Fibroblast of gingiva (primary cell): ENCODE measurements around the gene NXT1.
"Not testable (repeated sequence)": the region's sequence is repeated elsewhere in the genome, so short reads cannot be mapped to it uniquely, and the experiment has no call there.

Source experiments
- DNase-seq: peaks from one replicate; pipeline ENCODE4 v3.0.0-alpha.2; 2011; ENCODE audit warnings: low read depth

The NXT1 gene

DNA sequence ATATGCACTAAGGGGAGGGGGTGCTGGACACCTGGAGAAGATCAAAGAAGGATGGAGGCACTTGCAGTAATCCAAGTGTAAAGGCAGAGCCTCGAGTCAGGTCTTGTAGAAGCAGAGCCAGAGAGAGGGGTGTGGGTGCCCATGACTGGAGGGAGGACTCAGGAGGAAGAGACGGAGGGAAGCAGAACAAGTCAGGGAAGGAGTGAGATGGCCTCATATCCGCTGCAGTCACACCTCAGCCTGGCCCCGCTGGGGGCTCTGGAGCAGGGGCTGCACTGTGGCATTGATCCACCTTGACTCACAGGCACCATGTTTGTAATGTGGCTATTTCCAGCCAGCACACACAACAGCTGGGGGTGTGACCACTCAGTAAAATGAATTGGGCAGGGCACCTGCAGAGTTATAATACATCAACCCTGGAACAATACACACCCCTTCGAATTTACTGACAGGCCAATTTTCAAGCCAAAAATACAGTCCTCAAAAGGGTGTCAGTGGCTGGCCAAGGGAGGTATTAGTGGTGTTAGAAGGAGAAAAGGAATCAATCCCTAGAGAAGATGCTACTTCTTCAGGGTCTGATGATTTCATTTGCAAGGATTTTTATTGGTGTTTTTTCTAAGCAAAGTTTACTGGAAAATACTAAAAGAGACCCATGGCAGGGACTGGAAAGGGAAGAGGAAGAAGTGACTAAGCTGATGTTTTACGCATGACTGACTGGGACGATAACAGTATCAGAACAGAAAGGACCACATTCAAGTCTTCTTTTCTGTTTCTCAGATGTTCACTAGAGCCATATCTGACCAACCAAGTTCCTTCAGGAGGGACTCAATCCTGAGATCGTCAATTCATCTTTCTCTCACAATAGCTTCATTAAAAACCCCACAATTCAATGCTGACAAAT lies 18.9 kb upstream of the NXT1 start:
- no peak for DNase-seq

DNA sequence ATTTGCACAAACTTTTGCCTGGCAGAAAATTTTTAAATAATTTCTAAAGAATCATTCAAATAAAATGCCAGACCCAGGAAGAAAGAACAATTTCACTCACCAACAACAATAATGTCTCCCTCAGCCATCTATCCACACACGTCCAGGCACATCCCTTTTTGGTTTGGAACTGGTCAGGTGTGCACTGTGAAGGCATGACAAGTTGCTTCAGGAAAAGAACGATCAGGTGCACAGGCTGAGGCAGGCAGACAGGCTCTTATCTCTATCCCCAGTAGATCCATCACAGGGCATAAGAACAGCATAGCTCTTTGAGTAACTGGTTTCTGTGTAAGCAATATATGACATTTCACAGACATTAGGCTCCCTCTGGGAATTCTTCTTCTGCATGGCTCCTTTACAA lies 18.1 kb upstream of the NXT1 start:
- DNase-seq = no peak

DNA sequence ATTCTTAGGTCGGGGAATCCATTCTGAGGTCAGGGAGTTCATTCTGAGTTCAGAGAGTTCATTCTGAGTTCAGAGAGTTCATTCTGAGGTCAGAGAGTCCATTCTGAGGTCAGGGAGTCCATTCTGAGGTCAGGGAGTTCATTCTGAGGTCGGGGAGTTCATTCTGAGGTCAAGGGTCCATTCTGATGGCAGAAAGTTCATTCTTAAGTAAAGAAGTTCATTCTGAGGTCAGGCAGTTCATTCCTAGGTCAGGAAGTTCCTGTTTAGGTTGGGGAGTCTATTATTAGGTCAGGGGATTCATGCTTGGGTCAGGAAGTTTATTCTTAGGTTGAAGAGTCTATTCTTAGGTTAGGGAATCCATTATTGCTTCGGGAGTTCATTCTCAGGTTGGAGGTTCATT lies 16.5 kb upstream of the NXT1 start:
- DNase-seq = no peak

DNA sequence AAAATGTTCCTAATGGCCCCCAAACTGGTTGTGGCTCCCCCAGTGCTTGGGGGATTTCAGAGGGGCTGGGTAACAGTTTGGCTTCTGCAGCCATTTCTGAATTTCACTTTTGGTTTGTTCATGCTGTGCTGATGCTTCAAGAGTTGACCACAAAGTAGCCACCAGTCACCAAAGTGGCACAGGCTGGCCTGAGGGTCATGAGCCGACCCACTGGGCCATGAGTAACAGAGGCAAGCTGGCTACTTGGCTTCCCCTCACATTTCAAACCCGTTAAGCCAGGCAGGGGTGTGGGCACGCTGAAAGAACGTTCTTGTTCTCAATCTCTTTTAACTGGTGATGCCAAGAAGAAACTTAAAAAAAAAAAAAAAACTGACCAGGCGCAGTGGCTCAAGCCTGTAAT lies 15.1 kb upstream of the NXT1 start:
- no peak for DNase-seq

DNA sequence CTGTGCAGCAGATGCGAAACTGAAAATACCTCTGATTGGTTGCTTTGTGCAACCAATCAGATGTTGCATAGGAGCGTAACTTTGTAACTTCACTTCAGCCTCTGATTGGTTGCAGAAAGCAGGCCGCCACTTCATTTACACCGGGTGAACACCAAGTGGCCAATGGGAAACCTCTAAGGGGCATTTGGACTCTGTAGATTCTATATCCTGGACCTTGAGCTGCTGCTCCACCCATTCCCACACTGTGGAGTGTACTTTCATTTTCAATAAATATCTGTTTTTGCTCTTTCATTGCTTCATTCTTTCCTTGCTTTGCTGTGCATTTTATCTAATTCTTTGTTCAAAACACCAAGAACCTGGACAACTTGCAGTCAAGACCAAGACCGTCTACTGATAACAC lies 14.1 kb upstream of the NXT1 start:
- no peak for DNase-seq

DNA sequence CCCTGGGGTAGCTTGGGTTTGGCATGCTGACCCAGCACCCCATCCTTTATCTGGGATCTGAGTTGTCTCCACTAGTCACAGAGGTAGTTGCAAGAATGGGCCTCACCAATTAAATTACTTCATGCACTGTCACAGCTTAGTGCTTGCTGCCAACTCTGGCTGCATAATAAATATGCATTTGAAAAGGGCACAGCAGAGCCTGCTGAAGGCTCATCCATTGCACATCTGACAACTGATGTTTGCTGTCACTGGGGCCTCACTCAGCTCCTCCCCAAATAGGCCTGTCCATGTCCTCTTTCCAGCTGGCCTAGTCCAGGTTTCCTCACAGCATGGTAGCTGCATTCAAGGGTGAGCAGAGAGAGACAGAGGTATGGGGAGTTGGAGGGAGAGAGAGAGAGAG lies 13.3 kb upstream of the NXT1 start:
- no peak for DNase-seq

DNA sequence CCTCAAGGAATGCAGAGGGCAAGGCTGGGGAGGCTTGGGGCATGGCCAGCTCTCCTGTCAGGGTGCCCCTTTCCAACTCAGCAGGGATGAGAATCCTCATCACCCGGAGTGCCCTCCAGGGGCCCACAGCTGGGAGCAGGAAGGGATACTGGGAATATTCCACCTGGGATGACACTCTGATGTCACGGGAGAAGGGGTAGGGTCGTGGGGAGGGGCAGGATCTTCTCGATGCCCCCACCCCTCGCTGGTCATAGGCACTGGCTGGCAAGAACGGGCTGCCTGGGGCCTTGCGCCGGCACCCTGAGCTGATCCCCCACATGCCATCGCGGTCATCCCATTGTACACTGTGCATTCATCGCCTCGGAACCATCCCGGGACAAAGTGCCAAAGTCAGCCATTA lies 10.6 kb upstream of the NXT1 start:
- no peak for DNase-seq

DNA sequence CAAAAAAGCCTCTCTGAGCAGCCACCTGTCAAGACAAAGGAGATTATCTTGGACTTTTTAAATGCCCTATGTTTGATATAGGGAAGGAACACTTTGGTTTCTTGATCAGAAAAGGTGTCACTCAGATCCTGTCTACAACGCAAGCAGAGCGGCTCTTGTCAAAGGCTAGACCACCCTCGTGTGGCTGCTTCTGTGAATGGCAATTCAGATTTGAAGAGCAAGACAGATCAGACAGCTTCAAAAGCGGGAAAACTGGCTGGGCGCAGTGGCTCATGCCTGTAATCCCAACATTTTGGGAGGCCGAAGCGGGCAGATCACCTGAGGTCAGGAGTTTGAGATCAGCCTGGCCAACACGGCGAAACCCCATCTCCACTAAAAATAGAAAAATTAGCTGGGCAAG lies 10.1 kb upstream of the NXT1 start:
- DNase-seq = peak; percentile 67

DNA sequence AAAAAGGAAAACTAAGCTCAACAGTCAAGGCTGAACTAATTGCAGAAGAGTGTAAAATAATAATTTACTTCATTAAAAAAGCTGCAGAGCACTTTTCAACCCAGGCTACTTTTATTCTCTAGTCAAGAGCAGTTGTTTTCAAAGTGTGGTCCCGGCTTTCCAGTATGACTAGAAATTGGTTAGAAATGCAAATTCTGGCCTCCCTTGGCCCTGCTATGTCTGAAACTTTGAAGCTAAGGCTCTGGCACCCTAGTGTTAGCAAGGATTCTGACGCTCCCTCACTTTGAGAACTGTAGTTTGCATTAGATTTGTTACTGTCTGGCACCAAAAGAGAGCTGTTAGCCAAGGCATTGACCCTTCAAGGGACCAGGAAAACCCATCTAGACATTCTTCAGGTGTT lies 9.5 kb upstream of the NXT1 start:
- DNase-seq = no peak

DNA sequence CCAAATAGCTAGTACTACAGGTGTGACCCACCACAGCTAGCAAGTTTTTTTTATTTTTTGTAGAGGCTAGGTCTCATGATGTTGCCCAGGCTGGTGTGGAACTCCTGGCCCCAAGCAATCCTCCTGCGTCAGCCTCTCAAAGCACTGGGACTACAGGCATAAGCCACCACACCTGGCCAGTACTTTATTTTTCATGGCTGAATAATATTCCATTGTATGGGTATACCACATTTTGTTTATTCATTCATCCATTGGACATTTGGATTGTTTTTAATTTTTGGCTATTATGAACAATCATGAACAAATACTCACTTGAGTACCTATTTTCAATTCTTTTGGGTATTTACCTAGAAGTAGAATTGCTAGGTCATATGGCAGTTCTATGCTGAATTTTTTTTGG lies 7.0 kb upstream of the NXT1 start:
- no peak for DNase-seq

DNA sequence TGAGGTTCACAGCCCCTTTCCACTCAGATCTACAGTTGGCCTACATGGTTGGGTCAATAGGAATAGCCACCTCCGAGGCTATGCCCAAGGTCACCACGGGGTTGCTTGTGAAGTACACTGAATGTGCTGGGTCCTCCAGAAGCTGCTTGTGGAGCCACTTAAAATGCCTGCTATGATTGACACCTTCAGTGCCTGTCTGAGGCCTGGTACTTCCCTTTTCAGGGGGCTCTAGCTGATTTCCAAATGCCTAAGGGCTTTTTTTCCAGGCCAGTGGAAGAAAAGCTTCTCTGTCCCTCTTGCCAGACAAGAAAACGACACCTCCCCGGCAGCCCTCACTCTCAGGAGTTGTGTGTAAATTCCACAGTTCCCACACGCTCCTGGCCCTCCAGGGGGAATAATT lies 6.3 kb upstream of the NXT1 start:
- no peak for DNase-seq

DNA sequence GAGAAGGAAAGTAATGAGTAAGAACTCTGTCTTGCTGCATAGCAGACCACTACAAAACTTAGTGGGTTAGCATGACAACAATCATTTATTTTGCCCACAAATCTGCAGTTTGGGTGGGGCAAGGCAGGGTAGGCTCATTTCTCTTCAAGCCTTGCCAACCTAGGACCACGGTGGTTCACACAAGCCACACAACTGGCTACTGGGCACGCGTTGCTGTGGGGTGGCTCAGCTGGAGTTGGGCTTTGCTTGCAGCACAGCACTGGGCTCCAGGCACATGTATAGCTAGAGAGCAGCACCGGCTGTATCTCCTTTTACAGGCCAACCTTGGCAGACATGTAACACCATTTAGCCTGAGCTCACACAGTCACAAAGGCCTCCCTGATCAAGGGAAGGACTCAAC lies 4.6 kb upstream of the NXT1 start:
- DNase-seq = no peak

DNA sequence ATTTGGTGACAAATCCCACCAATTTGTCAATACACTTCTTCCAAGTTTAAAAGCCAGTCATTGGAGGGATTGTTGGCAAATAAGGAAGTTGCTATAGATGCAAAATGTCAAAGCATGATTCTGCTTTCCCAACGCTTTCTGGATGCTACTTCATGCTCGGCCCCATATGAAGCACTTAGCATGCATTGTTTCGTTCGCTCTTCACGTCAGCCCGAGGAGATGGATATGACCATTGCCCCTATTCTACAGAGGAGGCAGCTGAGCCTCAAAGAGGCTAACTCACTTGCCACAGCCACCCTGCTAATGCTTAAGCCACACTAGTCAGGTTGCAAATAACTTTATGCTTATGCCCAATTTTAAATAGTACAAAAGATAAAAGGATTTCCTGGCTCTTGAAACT lies 2.8 kb upstream of the NXT1 start:
- no peak for DNase-seq

DNA sequence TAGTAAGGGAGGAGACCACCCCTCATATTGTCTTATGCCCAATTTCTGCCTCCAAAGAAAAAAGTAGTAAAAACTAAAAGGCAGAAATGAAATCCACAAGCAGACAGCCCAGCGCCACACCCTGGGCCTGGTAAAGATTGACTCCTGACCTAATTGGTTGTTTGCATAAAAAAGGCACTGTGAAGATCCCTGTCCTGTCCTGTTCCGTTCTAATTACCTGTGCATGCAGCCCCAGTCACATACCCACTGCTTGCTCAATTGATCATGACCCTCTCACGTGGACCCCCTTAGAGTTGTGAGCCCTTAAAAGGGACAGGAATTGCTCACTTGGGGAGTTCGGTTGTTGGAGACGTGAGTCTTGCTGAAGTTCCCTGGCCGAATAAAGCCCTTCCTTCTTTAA lies 2.1 kb upstream of the NXT1 start:
- DNase-seq = not testable (repeated sequence)

DNA sequence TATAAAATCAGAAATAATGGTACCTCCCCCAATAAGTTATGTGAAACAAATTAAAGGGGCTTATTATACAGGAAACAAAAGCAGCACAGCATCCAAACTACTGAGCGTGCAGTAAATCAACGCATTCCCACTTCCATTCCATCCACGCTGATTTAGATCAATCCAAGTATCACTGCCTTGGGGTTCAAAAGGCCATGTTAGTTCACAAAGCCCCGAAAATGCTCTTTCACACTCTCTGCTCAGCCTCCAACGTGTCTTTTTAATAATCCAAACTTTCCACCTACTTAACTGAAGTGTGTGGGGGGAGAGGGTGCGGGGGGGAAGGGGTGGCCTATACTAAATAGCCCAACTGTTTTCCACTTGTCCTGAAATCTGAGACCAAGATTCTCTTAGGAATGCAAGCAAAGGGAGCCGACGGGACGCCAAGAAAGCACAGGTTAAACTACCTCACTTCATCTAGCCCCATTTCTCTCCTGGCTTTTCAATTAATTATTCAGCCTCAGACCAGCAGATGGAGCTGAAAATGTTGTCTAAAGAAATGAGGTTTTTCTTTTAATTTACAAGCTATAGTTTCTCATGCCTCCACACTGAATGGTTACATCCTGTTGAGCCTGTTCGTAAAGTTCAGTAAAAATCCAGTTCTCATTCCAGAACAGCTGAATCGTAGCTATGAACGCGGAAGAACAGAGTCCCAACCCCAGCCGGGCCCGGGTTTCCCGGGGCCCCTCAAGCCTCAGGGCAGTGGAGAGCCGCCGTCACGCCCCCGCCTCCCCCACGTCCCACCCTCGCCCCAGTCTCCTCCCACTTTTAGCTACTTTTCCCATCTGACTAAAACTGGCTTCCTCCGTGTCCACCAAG lies 1.0 kb upstream of the NXT1 start:
- no peak for DNase-seq

DNA sequence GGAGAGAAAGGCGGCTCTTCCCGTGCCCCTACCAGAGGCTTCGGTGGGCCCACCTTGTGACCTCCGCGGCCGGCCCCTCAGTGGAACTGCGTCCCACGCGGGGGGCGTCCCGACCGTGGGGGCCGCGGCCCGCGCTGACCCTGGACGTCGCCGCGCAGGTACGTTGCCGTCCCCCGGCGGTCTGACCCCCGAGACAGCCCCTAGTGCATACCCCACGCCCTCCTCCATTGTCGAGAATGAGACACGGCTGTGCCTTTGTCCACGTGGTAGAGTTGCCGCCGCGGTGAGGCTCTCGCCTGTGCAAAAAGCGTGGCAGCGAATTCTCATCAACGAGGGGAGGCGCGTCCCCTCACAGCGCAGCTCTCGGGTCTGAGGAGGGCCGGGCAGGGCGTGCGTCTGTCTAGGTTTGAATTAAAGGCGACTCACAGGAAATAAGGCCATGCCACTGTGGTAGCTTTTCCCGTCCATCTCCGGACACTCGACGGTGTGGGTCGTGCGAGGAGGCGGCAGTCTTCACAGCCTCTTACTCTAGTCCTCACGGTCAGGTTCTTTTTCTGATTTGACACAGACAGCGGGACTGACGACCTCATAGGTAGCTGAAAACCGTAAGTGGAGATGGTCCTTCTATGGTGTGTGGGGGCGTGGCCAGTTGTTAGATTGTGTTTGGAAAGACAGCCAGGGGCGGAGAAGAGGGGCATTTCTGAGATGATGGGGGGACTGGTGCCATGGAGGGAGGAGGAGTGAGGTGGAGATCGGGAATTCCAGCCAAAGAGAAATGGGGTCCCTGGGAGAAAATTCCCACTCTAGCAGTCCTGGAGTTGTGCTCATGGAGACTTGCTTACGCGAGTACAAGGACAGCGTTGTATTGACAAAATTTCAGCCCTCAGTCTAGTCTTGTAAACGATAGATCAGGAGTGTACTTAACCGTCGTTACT lies 580 bp downstream of the NXT1 start:
- no peak for DNase-seq

DNA sequence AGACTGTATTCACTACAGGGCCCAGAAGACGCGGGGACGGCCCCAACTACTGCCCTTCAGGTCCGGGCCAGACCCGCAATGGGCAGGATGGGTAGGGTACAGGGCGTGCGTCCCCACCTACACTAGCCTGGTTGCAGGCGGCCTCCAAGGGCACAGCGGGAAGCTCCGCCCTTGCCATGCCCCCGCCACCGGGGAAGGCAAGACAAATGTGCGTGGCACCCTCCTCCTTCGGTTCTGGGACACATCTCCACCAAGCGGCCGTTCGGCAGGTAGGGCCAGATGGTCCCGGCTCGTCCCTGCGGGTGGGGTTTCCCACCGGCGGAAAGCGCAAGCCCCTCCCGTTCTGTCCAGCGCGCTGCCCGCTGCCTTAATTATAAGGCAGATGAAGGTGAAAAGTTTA lies 5.6 kb downstream of the NXT1 start:
- no peak for DNase-seq

DNA sequence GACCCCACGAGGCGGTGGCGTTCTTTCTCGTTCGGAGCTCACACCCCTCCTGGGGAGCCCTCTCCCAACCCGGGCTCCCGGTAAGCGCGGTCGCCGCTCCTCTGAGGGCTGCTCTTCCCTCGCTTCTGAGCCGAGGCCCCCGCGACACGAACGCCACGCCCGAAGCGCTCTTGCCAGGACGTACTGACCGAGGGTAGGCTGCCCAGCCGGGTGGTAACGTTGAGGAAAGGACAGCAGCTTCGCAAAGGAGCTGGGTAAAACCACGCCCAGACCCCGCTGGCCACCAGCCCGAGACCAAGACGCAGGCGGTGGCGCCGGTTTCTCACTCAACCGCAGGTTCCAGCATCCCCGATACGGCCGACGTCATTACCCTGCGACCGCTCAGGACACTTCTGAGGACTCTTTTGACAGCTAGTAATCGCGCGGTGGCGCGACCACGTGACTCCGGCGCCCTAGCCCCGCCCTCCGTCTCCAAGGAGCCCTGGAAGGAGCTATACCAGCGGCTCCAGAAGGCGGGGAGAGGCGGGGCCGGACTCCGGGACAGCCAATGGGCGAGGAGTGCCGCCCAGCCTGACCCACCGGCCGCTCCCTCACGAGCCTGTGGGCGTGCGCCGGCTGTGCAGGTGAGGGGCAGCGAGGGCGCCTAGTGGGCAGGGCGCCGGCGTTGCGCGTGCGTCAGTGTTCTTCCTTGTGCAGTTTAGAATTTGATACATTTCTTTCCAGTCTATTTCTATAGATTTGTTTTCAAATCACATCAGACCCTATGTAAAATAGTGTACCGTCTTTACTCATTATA lies 7.4 kb downstream of the NXT1 start:
- peak; percentile 100 for DNase-seq

DNA sequence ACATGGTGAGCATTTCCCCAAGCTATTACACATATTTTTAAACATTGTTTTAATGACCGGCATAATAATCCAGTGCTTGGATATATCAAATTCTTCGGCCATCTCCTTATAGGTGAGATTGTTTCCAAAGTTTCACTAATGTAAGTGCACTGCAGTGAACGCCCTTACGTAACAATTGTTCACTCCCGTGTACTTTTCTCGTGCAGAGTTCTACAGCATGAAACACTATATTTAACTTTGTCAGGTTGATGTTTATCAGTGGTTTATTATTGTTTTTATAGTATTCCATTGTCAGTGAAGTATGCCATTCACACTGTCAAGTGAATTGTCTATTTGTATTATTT lies 7.9 kb downstream of the NXT1 start:
- no peak for DNase-seq

DNA sequence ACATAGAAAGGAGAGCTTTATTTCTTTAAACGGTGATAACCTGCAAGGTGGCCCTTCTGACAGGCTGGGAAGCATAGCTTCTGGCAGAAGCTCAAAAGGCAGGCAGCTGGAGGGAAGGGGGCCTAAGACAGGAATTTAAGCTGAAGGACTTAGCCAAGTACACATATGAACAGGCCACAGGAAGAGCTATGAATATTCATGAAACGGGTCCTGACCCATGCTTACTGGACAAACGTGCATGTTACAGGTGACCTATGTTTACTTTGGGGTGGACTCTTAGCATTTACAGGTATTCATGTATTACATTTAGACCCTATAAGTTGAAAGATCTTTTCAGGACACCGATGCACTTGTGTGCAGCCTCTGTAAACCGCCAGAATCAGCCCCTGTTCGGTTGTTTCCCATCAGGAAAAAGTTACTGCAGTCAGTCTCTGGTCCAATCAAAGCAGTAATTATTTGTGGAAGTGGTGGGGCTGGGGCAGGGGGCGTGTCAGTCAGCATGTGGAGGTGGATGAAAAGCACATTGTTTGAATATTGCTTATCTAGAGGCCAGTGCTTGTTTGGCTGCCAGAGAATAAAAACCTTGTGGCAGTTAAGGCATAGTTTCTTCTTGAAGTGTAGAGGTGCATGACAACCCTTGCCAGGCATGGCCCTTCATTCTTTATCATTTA lies 8.5 kb downstream of the NXT1 start:
- DNase-seq = no peak

DNA sequence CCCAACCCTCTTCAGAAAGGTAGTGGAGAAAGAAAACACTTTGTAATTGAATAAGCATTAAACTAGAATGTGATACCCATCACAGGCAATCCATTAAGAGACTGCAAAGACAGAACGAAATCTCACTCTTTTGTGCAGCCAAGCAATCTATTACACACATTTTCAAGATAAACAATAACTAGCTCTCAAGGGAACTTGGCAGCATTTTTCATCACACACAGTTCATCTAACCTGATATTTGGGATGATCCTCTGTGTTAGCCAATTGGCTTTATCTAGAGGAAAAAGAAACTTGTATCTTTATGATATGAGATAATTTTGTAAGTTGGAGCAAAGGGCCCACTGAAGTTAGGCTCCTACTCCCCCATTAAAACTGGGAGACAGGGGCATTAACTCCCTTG lies 9.9 kb downstream of the NXT1 start:
- DNase-seq = no peak
